Stimulated activated CD4-positive, alpha-beta T cell treated with anti-CD3 and anti-CD28 coated beads, TNF-alpha, amount 100 ng/mL, for 48 hours (primary cell): ENCODE measurements around the gene QSOX1.

Experiments used
- DNase-seq, 3 donors: peaks; one replicate each; pipeline ENCODE4 v3.0.0-alpha.2; 2020; ENCODE audit warnings: low read depth in 3 of 3

The QSOX1 gene

GRCh38 chr1:180169640-180170195, 15.0 kb downstream of the QSOX1 start:
- DNase-seq = no peak

- DNase-seq = no peak
These were observed 16.0 kb downstream of the QSOX1 start for GRCh38 chr1:180170546-180171151.

GRCh38 chr1:180171691-180172090, 17.0 kb downstream of the QSOX1 start:
- DNase-seq = no peak

GRCh38 chr1:180173451-180173850, 18.8 kb downstream of the QSOX1 start:
- DNase-seq = no peak

GRCh38 chr1:180173952-180174351, 19.3 kb downstream of the QSOX1 start:
- DNase-seq = no peak

- no peak for DNase-seq
These were observed 20.6 kb downstream of the QSOX1 start for GRCh38 chr1:180175291-180175690.

GRCh38 chr1:180175806-180176205, 21.1 kb downstream of the QSOX1 start:
- DNase-seq = no peak

GRCh38 chr1:180176965-180177364, 22.3 kb downstream of the QSOX1 start:
- no peak for DNase-seq

GRCh38 chr1:180177931-180178330, 23.3 kb downstream of the QSOX1 start:
- DNase-seq = no peak

- DNase-seq = peak; percentile 23 to 43 (median 42)
These were observed 24.0 kb downstream of the QSOX1 start for GRCh38 chr1:180178511-180179161.

GRCh38 chr1:180179162-180179957, 24.7 kb downstream of the QSOX1 start:
- DNase-seq = no peak

GRCh38 chr1:180181048-180181447, 26.4 kb downstream of the QSOX1 start:
- peak in 1 of 3 donors; percentile 23 for DNase-seq

- DNase-seq = no peak
These were observed 27.4 kb downstream of the QSOX1 start for GRCh38 chr1:180181996-180182642.

GRCh38 chr1:180182643-180183311, 28.1 kb downstream of the QSOX1 start:
- no peak for DNase-seq

GRCh38 chr1:180183426-180183825, 28.8 kb downstream of the QSOX1 start:
- no peak for DNase-seq

- DNase-seq = no peak
These were observed 29.4 kb downstream of the QSOX1 start for GRCh38 chr1:180184041-180184440.

- no peak for DNase-seq
These were observed 30.6 kb downstream of the QSOX1 start for GRCh38 chr1:180185281-180185680.

- no peak for DNase-seq
These were observed 31.4 kb downstream of the QSOX1 start for GRCh38 chr1:180185971-180186645.

- no peak for DNase-seq
These were observed 32.2 kb downstream of the QSOX1 start for GRCh38 chr1:180186831-180187230.

GRCh38 chr1:180187626-180188025, 33.0 kb downstream of the QSOX1 start:
- DNase-seq = no peak

- no peak for DNase-seq
These were observed 33.4 kb downstream of the QSOX1 start for GRCh38 chr1:180188091-180188506.
